ENCODE results near the gene SUN1.
A peak's percentile ranks its signal among the peaks of the same experiment; 100 is the strongest.

Gene SUN1

GRCh38 chr7:880450-880849 lies 48.2 kb downstream of the SUN1 start:
- DNase-seq: no peak

- DNase-seq: peak; percentile 22
Measured at GRCh38 chr7:881441-882234, 49.4 kb downstream of the SUN1 start.

- DNase-seq: no peak
Measured at GRCh38 chr7:882336-883035, 50.2 kb downstream of the SUN1 start.

- DNase-seq: no peak
Measured at GRCh38 chr7:883055-884021, 51.1 kb downstream of the SUN1 start.

- no peak for DNase-seq
Measured at GRCh38 chr7:884191-885003, 52.1 kb downstream of the SUN1 start.

GRCh38 chr7:885261-885892 lies 53.1 kb downstream of the SUN1 start:
- no peak for DNase-seq

- DNase-seq: no peak
Measured at GRCh38 chr7:885893-886625, 53.8 kb downstream of the SUN1 start.

- no peak for DNase-seq
Measured at GRCh38 chr7:886626-887487, 54.6 kb downstream of the SUN1 start.

- DNase-seq: no peak
Measured at GRCh38 chr7:887488-887820, 55.2 kb downstream of the SUN1 start.

- DNase-seq: no peak
Measured at GRCh38 chr7:888081-889024, 56.1 kb downstream of the SUN1 start.

- no peak for DNase-seq
Measured at GRCh38 chr7:889025-889390, 56.7 kb downstream of the SUN1 start.

GRCh38 chr7:889391-889790 lies 57.1 kb downstream of the SUN1 start:
- DNase-seq: no peak

- DNase-seq: no peak
Measured at GRCh38 chr7:890868-891267, 58.6 kb downstream of the SUN1 start.

- DNase-seq: no peak
Measured at GRCh38 chr7:891291-891690, 59.0 kb downstream of the SUN1 start.

- DNase-seq: no peak
Measured at GRCh38 chr7:891805-892204, 59.5 kb downstream of the SUN1 start.

- no peak for DNase-seq
Measured at GRCh38 chr7:892648-893593, 60.6 kb downstream of the SUN1 start.

GRCh38 chr7:893686-894085 lies 61.4 kb downstream of the SUN1 start:
- DNase-seq: no peak
